Natural killer cell (primary cell): ENCODE results near the gene GYPC. TPM values are rescaled to one million over a fixed set of nuclear protein-coding genes. Genes with fewer than 3 reads are reported as not detected.
A peak's percentile ranks its signal among the peaks of the same experiment; 100 is the strongest.

Experiments
- ATAC-seq, 3 donors: fragments of 150-1000 bp in 2 of 3; fragments of 200-7000 bp in 1 of 3; cut with Tn5 transposase; 1 replicate in 1 of 3; 2 replicates in 2 of 3; pipeline ENCODE4 v1.10.0; 2021; ENCODE audit warnings: mild to moderate bottlenecking in 2 of 3, moderate library complexity in 2 of 3
- DNase-seq, 2 donors: peaks; one replicate each; pipeline versions ENCODE4 v3.0.0 to v3.0.0-alpha.2; 2013 to 2021; ENCODE audit warnings: mixed read lengths in 1 of 2
- H3K27ac ChIP-seq: one replicate; pipeline ENCODE4 v1.5.1; 2013; ENCODE audit warnings: mild to moderate bottlenecking, low read length
- H3K27me3 ChIP-seq: one replicate; pipeline ENCODE4 v1.6.1; 2013; ENCODE audit warnings: low read length; ENCODE audit not compliant: control insufficient read depth, insufficient read depth
- H3K36me3 ChIP-seq: one replicate; pipeline ENCODE4 v1.6.1; 2013; ENCODE audit warnings: low read length; ENCODE audit not compliant: control insufficient read depth, insufficient read depth
- H3K4me1 ChIP-seq: one replicate; pipeline ENCODE4 v1.6.1; 2013; ENCODE audit warnings: low read length; ENCODE audit not compliant: control insufficient read depth, insufficient read depth
- H3K4me3 ChIP-seq: one replicate; pipeline ENCODE4 v1.5.1; 2013; ENCODE audit warnings: low read length
- H3K9me3 ChIP-seq: one replicate; pipeline ENCODE4 v1.6.1; 2013; ENCODE audit warnings: low read length; ENCODE audit not compliant: control insufficient read depth, insufficient read depth
- H3K27ac Mint-ChIP-seq, 2 donors: one replicate each; pipeline ENCODE4 v1.8.0; 2022; ENCODE audit warnings: mild to moderate bottlenecking in 2 of 2, mixed read lengths in 2 of 2, moderate library complexity in 1 of 2
- H3K27me3 Mint-ChIP-seq, 2 donors: one replicate each; pipeline ENCODE4 v1.8.0; 2022; ENCODE audit warnings: low read depth in 2 of 2, mixed read lengths in 2 of 2
- H3K36me3 Mint-ChIP-seq: one replicate; pipeline ENCODE4 v1.8.0; 2022; ENCODE audit warnings: mixed read lengths
- H3K4me1 Mint-ChIP-seq, 2 donors: one replicate each; pipeline ENCODE4 v1.8.0; 2022; ENCODE audit warnings: mixed read lengths in 2 of 2
- H3K4me3 Mint-ChIP-seq: one replicate; pipeline ENCODE4 v1.8.0; 2022; ENCODE audit warnings: mild to moderate bottlenecking, moderate library complexity, mixed read lengths
- H3K9me3 Mint-ChIP-seq, 2 donors: one replicate each; pipeline ENCODE4 v1.8.0; 2022; ENCODE audit warnings: mixed read lengths in 2 of 2
- CTCF ChIP-seq: fragments of 200-600 bp; IDR thresholded peaks from one replicate; pipeline ENCODE4 v1.8.0; 2022; ENCODE audit warnings: antibody characterized with exemption
- WGBS: methylation state at CpG from one replicate; pipeline ENCODE4 v1.1.7; 2013; ENCODE audit warnings: missing lambda C conversion rate; ENCODE audit not compliant: insufficient coverage; 5-methylcytosine and 5-hydroxymethylcytosine counted together
- intact Hi-C: fragments of 100-400 bp; cut with micrococcal nuclease; formaldehyde crosslinking; loops from one replicate; pipeline ENCODE4 v1.14.2; 2022
- total RNA-seq, 4 donors: library from RNA; stranded (reverse); fragments of 120-200 nt in 1 of 4; gene quantifications; one replicate each; pipeline versions ENCODE4 v1.2.3 to v1.2.4, GENCODE V29; 2013 to 2022

Gene GYPC
- total RNA-seq, 3 donors from 2014 or later (not counting 1 experiment from before 2014, with no cell fraction given), result 74.2 to 92.3 (median 78.7) TPM

GRCh38 chr2:126676221-126677175 lies 20.5 kb downstream of the GYPC start:
- H3K36me3 ChIP-seq, result peaks cover 8% of the 10 kb centered on the region

GRCh38 chr2:126677176-126677538 lies 21.2 kb downstream of the GYPC start:
- Mint-ChIP-seq H3K36me3 (peaks cover 10% of the 10 kb centered on the region), H3K9me3 (peaks cover 2 to 7% of the 10 kb centered on the region in 2 donors), H3K4me1 (peaks cover 28 to 54% of the 10 kb centered on the region in 2 donors), H3K27me3 (no peaks in the 10 kb centered on the region), H3K4me3 (no peak overlapping the region), H3K27ac (peak overlapping the region in 1 of 2 donors; percentile 26)
- no peak overlapping the region for H3K27ac ChIP-seq
- intact Hi-C loops, result no loop called here
- peaks cover 13% of the 10 kb centered on the region for H3K9me3 ChIP-seq
- H3K27me3 ChIP-seq, result no peaks in the 10 kb centered on the region
- ATAC-seq (no peak), DNase-seq (no peak)
- H3K4me1 ChIP-seq, result peaks cover 16% of the 10 kb centered on the region
- H3K4me3 ChIP-seq, result no peak overlapping the region
- peaks cover 8% of the 10 kb centered on the region for H3K36me3 ChIP-seq
- no peak for TF ChIP-seq CTCF
- WGBS, result 97% methylated on average over 1 of the region's 1 CpG

More at GRCh38 chr2:126676221-126677175, 20.5 kb downstream of the GYPC start:
- WGBS, result 100% methylated on average over 1 of the region's 1 CpG
- no peak for ATAC-seq
- H3K4me1 ChIP-seq, result peaks cover 19% of the 10 kb centered on the region
- H3K9me3 Mint-ChIP-seq, result peaks cover 2 to 7% of the 10 kb centered on the region in 2 donors
- H3K4me1 Mint-ChIP-seq, result peaks cover 34 to 60% of the 10 kb centered on the region in 2 donors
- no peaks in the 10 kb centered on the region for H3K27me3 ChIP-seq
- no peak for DNase-seq
- peaks cover 10% of the 10 kb centered on the region for H3K36me3 Mint-ChIP-seq
- no peak for TF ChIP-seq CTCF
- no peak overlapping the region for H3K4me3 ChIP-seq
- intact Hi-C loops, result no loop called here
- no peak overlapping the region for H3K27ac ChIP-seq
- H3K27me3 Mint-ChIP-seq, result no peaks in the 10 kb centered on the region
- H3K4me3 Mint-ChIP-seq, result no peak overlapping the region
- H3K27ac Mint-ChIP-seq, result peak overlapping the region; percentile 26 to 69
- peaks cover 13% of the 10 kb centered on the region for H3K9me3 ChIP-seq

GRCh38 chr2:126678269-126679065 lies 22.5 kb downstream of the GYPC start:
- Mint-ChIP-seq H3K27me3 (no peaks in the 10 kb centered on the region), H3K9me3 (peaks cover 2 to 7% of the 10 kb centered on the region in 2 donors), H3K4me1 (peaks cover 29 to 51% of the 10 kb centered on the region in 2 donors), H3K36me3 (peaks cover 10% of the 10 kb centered on the region), H3K4me3 (no peak overlapping the region), H3K27ac (peak overlapping the region; percentile 74 to 78)
- Histone ChIP-seq H3K4me3 (no peak overlapping the region), H3K9me3 (peaks cover 13% of the 10 kb centered on the region), H3K36me3 (peaks cover 9% of the 10 kb centered on the region), H3K4me1 (peaks cover 6% of the 10 kb centered on the region), H3K27me3 (no peaks in the 10 kb centered on the region), H3K27ac (no peak overlapping the region)
- intact Hi-C loops, result no loop called here
- 84% methylated on average over 11 of the region's 13 CpGs for WGBS
- TF ChIP-seq CTCF, result no peak
- ATAC-seq, result no peak
- DNase-seq, result no peak
